GM21528 (cell line): ENCODE results near the gene NELL2.

Source experiments
- ATAC-seq: cut with Tn5 transposase; IDR thresholded peaks from one replicate; pipeline ENCODE4 v1.9.1; 2021; ENCODE audit warnings: mild to moderate bottlenecking, moderate library complexity; ENCODE audit not compliant: unreplicated experiment, low FRiP score

The NELL2 gene

GRCh38 chr12:44500423-44500822 is 375.7 kb downstream of the NELL2 start:
- ATAC-seq: no peak

- no peak for ATAC-seq
Observed at GRCh38 chr12:44497044-44497443, 379.1 kb downstream of the NELL2 start.

- ATAC-seq: no peak
Observed at GRCh38 chr12:44490181-44490580, 385.9 kb downstream of the NELL2 start.

GRCh38 chr12:44488180-44488579 is 387.9 kb downstream of the NELL2 start:
- ATAC-seq: no peak

GRCh38 chr12:44484862-44485261 is 391.3 kb downstream of the NELL2 start:
- ATAC-seq: no peak

GRCh38 chr12:44477331-44477980 is 398.7 kb downstream of the NELL2 start:
- no peak for ATAC-seq

GRCh38 chr12:44476683-44477082 is 399.4 kb downstream of the NELL2 start:
- no peak for ATAC-seq

GRCh38 chr12:44465139-44465538 is 411.0 kb downstream of the NELL2 start:
- ATAC-seq: no peak

- no peak for ATAC-seq
Observed at GRCh38 chr12:44464180-44464579, 411.9 kb downstream of the NELL2 start.

GRCh38 chr12:44462729-44463128 is 413.4 kb downstream of the NELL2 start:
- ATAC-seq: no peak

GRCh38 chr12:44460261-44460660 is 415.9 kb downstream of the NELL2 start:
- ATAC-seq: no peak

GRCh38 chr12:44459569-44459968 is 416.5 kb downstream of the NELL2 start:
- ATAC-seq: no peak
